Lung microvascular endothelial cell (primary cell): Measurements from ENCODE around the gene CAP2. TPM values are rescaled to one million over a fixed set of nuclear protein-coding genes. Genes with fewer than 3 reads are reported as not detected.
"Not testable (repeated sequence)": the region's sequence is repeated elsewhere in the genome, so short reads cannot be mapped to it uniquely, and the experiment has no call there.

Experiments used
- DNase-seq, 2 donors: peaks; one replicate each; pipeline versions ENCODE4 v3.0.0 to v3.0.0-alpha.2; 2010; ENCODE audit warnings: low read depth in 2 of 2
- total RNA-seq: library from RNA; depleted of rRNA; stranded (reverse); fragments of >200 nt; gene quantifications from 2 replicates; pipeline ENCODE4 v1.2.1, GENCODE V29; 2014

The CAP2 gene
- total RNA-seq, 1 donor from 2014 or later: 0.40 TPM

DNA sequence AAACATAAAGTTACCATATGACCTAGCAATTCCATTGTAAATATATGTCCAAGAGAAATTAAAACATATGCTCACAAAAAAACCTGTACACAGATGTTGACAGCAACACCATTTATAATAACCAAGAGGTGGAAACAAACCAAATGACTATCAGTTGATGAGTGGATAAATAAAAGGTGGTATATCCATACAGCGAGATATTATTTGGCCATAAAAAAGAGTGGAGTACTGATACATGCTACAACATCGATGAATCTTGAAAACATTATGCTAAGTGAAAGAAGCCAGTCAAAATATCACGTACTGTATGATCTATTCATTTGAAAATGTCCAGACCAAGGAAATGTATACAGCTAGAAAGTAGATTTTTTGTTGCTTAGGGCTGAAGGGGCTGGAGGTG is 2.9 kb downstream of the CAP2 start:
- DNase-seq: no peak

DNA sequence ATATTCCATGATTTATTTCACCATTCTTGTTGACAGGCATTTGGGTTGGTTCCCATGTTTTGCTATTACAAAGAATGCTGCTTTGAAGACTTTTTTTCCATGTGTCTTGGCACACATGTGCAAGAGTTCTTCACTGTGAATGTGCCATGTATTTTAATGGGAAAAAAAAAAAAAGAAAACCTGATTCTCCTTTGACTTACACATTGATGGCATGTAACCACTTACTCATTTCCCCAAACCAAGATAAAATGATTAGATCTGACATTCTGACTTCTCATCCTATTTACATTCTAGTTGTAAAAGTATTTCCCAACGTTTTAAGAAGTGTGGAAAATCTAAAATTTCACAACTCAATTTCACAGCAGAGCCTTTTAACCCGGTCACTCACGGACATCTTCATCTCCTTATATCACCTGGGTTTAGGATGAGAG is 4.4 kb downstream of the CAP2 start:
- peak; percentile 3 to 58 for DNase-seq

DNA sequence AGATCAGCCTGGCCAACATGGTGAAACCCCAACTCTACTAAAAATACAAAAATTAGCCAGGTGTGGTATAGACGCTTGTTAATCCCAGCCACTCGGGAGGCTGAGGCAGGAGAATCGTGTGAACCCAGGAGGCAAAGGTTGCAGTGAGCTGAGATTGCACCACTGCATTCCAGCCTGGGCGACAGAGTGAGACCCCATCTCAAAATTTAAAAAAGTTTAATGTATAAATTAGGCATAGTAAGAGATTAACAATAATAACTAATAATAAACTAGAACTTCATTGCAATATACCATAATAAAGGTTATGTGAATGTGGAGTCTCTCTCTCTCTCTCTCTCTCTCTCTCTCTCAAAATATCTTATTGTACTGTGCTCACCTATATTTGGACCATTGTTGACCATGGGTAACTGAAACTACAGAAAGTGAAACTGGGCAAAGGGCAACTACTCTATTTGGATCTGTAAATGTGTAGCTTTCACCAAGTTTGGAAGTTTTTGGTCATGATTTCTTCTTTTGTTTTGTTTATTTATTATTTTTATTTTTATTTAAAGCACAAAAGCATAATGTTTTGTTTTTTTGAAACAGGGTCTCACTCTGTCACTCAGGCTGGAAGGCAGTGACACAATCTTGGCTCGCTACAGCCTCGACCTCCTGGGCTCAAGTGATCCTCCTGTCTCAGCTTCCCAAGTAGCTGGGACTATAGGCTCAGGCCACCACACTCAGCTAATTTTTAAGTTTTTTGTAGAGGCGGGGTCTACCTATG is 12.0 kb downstream of the CAP2 start:
- DNase-seq: not testable (repeated sequence)

DNA sequence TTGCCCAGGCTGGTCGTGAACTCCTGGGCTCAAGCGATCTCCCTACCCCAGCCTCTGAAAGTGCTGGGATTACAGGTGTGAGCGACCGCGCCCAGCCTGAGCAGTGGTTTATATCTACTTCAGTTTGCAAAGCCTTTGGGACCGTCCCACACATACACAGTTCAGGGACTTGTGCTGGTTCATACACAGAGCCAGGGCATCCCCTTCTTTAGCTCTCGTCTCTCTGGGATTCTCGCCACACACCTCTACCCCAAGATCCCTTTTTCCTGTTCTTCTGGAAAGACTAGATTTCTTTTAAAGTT is 12.5 kb downstream of the CAP2 start:
- no peak for DNase-seq

GRCh38 chr6:17408081-17408480 is 14.7 kb downstream of the CAP2 start:
- DNase-seq: no peak

GRCh38 chr6:17410281-17410680 is 16.9 kb downstream of the CAP2 start:
- DNase-seq: no peak

GRCh38 chr6:17413313-17413750 is 19.9 kb downstream of the CAP2 start:
- DNase-seq: peak in 1 of 2 donors; percentile 52

- DNase-seq: not testable (repeated sequence)
Observed at GRCh38 chr6:17414395-17414794, 21.0 kb downstream of the CAP2 start.

DNA sequence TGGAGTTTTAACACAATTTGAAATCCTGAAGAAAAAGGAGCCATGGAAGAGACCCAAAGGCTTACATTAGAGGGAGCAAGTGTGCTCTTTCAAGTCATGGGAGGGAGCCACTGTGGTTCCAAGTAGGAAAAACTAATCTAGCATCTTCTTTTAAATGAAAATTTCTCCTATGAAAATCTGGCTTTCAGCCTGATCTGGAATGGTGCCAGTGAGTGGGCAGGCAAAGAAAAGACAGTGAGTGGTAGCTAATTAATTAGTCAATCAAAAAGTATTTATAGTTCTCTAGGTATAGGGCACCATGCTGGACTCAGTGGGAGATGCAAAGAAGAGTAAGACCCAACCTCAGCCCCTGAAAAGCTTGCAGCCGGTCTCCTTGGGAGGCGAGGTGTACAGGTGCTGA is 21.9 kb downstream of the CAP2 start:
- DNase-seq: no peak

- DNase-seq: no peak
Observed at GRCh38 chr6:17416806-17417205, 23.4 kb downstream of the CAP2 start.

- DNase-seq: peak in 1 of 2 donors; percentile 76
Observed at GRCh38 chr6:17417817-17418216, 24.4 kb downstream of the CAP2 start.

DNA sequence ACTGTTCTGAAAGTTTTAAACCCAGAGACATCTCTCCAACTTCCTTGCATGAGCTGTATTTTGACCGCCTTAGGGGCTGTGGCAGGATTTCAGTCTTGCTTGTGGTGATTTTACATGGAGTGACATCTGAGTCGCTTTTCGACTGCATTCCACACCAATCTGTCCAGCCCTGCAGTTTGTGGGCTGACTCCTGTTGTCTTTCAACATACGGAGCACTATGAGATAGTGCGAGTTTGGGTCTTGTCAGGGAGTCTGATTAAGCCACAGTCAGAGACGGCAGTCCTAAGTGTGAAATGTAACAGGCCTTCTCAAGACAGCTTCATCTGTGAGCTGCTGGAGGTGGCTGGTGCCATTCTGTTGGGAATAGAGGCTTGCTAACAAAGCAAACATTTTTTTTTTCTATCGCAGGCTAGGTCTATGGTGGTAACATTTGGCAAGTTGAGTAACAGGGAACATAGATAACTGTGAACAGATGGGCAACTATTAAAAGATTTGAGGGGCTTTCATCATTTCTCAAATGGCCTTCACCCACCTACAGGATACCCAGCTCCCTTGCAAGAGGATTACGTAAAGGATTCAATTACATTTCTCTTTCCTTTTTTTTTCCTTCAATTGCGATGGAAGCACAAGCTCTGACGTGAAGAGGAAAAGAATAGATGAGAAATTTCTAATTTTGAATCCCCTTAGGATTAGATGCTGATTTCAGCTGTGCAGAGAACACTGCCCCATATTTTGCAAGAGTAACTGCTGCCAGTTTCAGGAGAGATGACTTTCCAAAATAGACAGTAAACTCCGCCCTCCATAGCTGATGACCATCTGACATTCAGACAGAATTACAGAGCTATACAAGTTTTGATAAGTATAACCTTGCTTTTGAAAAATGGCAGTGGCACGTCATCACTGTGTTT is 25.1 kb downstream of the CAP2 start:
- no peak for DNase-seq

DNA sequence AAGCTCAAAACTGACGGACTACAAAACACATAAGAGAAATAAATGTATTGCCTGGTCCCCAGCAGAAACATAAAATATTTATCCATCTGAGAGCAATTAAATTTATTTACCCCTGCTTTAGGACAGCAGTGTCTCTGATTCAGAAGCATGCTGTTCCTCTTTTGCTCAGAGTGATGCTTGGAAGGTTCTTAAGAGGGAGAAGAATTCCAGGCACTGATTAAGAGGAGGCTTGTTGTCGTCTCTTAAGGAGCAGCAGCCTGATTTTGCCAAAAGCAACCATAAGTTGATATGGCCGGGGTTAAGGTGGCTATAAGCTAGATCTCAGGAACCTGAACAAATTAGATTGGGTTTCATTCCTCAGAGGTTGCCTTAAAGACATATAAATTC is 25.8 kb downstream of the CAP2 start:
- no peak for DNase-seq

DNA sequence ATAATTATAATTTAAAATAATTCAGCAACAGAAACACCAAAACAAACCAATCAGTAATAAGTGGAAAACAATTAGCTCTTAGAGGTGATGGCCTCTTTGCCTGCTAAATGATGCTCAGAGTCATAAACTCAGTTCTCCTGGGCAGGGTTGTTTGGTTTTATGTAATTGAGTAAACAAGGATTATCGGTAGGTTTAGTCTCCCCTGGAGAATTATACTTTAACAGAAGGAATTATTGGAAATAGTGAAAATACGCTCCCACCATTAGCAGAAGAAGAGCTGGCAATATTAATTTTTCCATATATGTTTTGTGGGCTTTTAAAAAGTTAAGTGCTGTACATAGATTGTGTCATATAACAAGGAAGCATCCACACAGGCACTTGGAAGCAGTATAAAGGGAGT is 27.0 kb downstream of the CAP2 start:
- DNase-seq: no peak

DNA sequence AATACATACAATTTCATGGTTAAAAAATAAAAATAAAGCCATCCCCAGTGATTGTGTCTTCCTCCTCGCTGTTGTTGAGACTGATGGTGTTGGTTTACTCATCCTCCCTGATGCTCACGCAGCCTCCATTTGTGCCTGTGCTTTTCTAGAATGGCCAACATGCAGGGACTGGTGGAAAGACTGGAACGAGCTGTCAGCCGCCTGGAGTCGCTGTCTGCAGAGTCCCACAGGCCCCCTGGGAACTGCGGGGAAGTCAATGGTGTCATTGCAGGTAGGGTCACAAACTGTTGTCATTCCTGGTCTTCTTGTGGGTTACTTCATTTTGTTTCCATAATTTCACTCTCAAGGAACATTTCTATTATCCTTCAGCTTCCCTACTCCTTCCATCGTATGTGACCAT is 28.0 kb downstream of the CAP2 start:
- DNase-seq: no peak

GRCh38 chr6:17423026-17423425 is 29.6 kb downstream of the CAP2 start:
- DNase-seq: no peak

DNA sequence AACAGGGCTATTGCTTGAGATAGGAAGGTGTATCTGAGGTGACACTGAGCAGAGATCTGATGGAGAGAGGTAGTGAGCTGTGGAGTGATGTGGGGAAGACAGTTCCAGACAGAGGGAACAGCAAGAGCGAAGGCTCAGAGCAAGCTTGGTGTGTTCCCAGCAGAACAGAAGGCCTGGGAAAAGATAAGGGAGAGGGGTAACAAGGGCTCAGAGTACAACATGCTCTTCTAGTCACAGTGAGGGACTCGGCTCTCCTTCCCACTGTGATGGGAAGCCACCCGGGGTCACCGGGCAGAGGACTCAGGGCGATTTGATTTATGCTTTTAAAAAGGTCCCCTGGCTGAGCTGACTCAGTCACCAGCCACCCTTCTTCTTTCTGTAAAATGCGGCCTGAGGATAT is 33.7 kb downstream of the CAP2 start:
- no peak for DNase-seq

DNA sequence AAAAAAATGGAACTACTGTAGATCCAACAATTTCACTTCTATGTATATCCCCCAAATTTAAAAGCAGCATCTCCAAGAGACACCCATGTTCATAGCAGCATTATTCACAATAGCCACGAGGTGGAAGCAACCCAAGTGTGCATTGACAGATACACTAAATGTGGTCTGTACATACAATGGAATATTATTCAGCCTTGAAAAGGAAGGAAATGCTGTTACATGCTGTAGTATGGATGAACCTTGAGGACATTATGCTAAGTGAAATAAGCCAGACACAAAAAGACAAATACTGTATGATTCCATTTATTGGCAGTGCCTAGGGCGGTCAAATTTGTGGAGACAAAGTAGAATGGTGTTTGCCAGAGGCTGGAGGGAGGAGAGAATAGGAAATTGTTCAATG is 34.2 kb downstream of the CAP2 start:
- DNase-seq: no peak

GRCh38 chr6:17428595-17429120 is 35.3 kb downstream of the CAP2 start:
- not testable (repeated sequence) for DNase-seq

- DNase-seq: no peak
Observed at GRCh38 chr6:17429383-17430061, 36.1 kb downstream of the CAP2 start.

GRCh38 chr6:17431581-17431980 is 38.2 kb downstream of the CAP2 start:
- DNase-seq: peak in 1 of 2 donors; percentile 37

DNA sequence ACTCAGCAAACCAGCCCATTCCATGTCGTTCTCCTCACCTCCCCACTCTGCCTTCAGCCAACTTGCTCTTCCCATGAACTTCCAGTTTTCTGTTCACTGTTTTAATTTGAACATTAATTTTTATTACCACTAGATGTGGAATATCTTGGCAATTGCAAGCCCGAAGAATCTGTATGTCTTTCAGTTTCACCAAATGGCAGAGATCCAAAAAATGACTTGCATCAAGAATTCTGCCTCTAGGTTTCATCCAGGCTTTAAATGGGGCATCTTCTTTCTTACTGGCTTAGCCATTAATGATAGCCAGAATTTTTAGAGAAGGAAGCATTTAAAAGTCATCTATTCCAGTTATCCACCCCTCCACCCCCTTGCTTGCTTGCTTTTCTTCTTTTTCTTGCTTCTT is 39.0 kb downstream of the CAP2 start:
- DNase-seq: peak in 1 of 2 donors; percentile 17
